OCI-LY3 (cell line): ENCODE measurements around the gene PDILT.

ENCODE experiments used
- CTCF ChIP-seq: fragments of 200-600, 300-600 bp; sonication (generic); IDR thresholded peaks from 2 replicates; pipeline ENCODE4 v1.5.1; 2014; ENCODE audit warnings: antibody characterized with exemption, low read length, low read depth
- EZH2phosphoT487 ChIP-seq: fragments of 200-600 bp; shearing (Covaris generic); IDR thresholded peaks from 2 replicates; pipeline ENCODE4 v1.6.1; 2018; ENCODE audit warnings: antibody characterized with exemption, mixed run types, low read depth

GRCh38 chr16:20314575-20314974 is 90.0 kb downstream of the PDILT start:
- TF ChIP-seq CTCF: no peak
- no peak for TF ChIP-seq EZH2phosphoT487
